ENCODE results near the gene MEGF11.

Gene MEGF11

GRCh38 chr15:66288093-66288492 lies 34.5 kb upstream of the MEGF11 start:
- FAIRE-seq (no peak), DNase-seq (ENCODE audit: insufficient read length, low spot score) (no peak)
- no peak for TF ChIP-seq CTCF (IDR thresholded peaks at IDR 0.05; ENCODE audit: insufficient read depth, missing control alignments)

GRCh38 chr15:66287461-66288057 lies 34.0 kb upstream of the MEGF11 start:
- FAIRE-seq (peak; percentile 38), DNase-seq (ENCODE audit: insufficient read length, low spot score) (peak; percentile 27)

GRCh38 chr15:66285533-66286280 lies 32.2 kb upstream of the MEGF11 start:
- no peak for TF ChIP-seq CTCF (IDR thresholded peaks at IDR 0.05; ENCODE audit: insufficient read depth, missing control alignments)
- DNase-seq (ENCODE audit: insufficient read length, low spot score) = no peak
- no peak for FAIRE-seq

More at GRCh38 chr15:66287461-66288057, 34.0 kb upstream of the MEGF11 start:
- peak; percentile 50 for TF ChIP-seq CTCF (IDR thresholded peaks at IDR 0.05; ENCODE audit: insufficient read depth, missing control alignments)

- no peak for TF ChIP-seq CTCF (IDR thresholded peaks at IDR 0.05; ENCODE audit: insufficient read depth, missing control alignments)
- DNase-seq (ENCODE audit: insufficient read length, low spot score) (no peak), FAIRE-seq (no peak)
Observed at GRCh38 chr15:66284271-66284670, 30.7 kb upstream of the MEGF11 start.

GRCh38 chr15:66278671-66279070 lies 25.1 kb upstream of the MEGF11 start:
- TF ChIP-seq CTCF (IDR thresholded peaks at IDR 0.05; ENCODE audit: insufficient read depth, missing control alignments) = no peak
- FAIRE-seq (no peak), DNase-seq (ENCODE audit: insufficient read length, low spot score) (no peak)

- DNase-seq (ENCODE audit: insufficient read length, low spot score) = no peak
- no peak for FAIRE-seq
- TF ChIP-seq CTCF (IDR thresholded peaks at IDR 0.05; ENCODE audit: insufficient read depth, missing control alignments) = no peak
Observed at GRCh38 chr15:66278056-66278455, 24.5 kb upstream of the MEGF11 start.

GRCh38 chr15:66276546-66276945 lies 23.0 kb upstream of the MEGF11 start:
- DNase-seq (ENCODE audit: insufficient read length, low spot score) = no peak
- no peak for FAIRE-seq
- TF ChIP-seq CTCF (IDR thresholded peaks at IDR 0.05; ENCODE audit: insufficient read depth, missing control alignments) = no peak

Measured in D721Med (cell line).